Heart left ventricle (tissue), 13 donors: ENCODE measurements around the gene SUSD1.

Source experiments
- CTCF ChIP-seq, 12 donors: fragments of 200-600 bp; sonication (generic) in 4 of 12; IDR thresholded peaks; one replicate each; pipeline versions ENCODE4 v1.5.0 to v1.8.0; 2018 to 2022; ENCODE audit warnings: antibody characterized with exemption in 12 of 12, mild to moderate bottlenecking in 5 of 12
- POLR2A ChIP-seq, 2 donors: fragments of 450-650 bp; IDR thresholded peaks; one replicate each; pipeline ENCODE4 v1.6.1; 2017; ENCODE audit warnings: antibody characterized with exemption in 2 of 2, mild to moderate bottlenecking in 2 of 2, moderate library complexity in 2 of 2
- donor health status: ischemic (EF 13 %, LVEDD 7.1; RV severe dilation, severe dysfunction).
- donor health status: DM: no; HTN: yes; CAD: no.
- donor health status: DM: no; HTN: no; CAD: no.
- donor health status: ischemic (EF 25% LVEDD 6.9; RV normal size, moderate dysfunction).
- donor health status: ischemic (EF 25% LVEDD 5.7; RV mildly dilated, moderate dysfunction).
- donor health status: ischemic (EF 35%, LVEDD 5.7; RV mildly dilated, moderate dysfunction).
- donor health status: nonischemic (EF 11% LVEDD 7.7; RV severe dilation, severe dysfunction).
- donor health status: DM: yes; HTN: yes; CAD: no.
- donor health status: PGD.
- donor health status: ischemic (EF 29% LVEDD 5.4; RV normal size, mild dysfunction).
- donor health status: nonischemic (EF 23%, LVEDD 6.1; RV moderate dilation, normal function).

GRCh38 chr9:112140936-112141335, 34.2 kb downstream of the SUSD1 start:
- no peak for TF ChIP-seq CTCF (IDR thresholded peaks at IDR 0.05)
- TF ChIP-seq POLR2A (IDR thresholded peaks at IDR 0.05): no peak
